Chondrocyte (in vitro differentiated cells): ENCODE results near the gene GIGYF2. TPM values are rescaled to one million over a fixed set of nuclear protein-coding genes. Genes with fewer than 3 reads are reported as not detected.
A peak's percentile ranks its signal among the peaks of the same experiment; 100 is the strongest.
"Not testable (repeated sequence)": the region's sequence is repeated elsewhere in the genome, so short reads cannot be mapped to it uniquely, and the experiment has no call there.

ENCODE experiments used
- DNase-seq: peaks from one replicate; pipeline ENCODE4 v3.0.0; 2021; ENCODE audit warnings: mixed read lengths, low spot score
- H3K27ac Mint-ChIP-seq: one replicate; pipeline ENCODE4 v1.8.0; 2021; ENCODE audit warnings: mild to moderate bottlenecking, moderate library complexity, mixed read lengths; ENCODE audit not compliant: unreplicated experiment
- H3K27me3 Mint-ChIP-seq: 2 replicates; pipeline ENCODE4 v1.8.0; 2021; ENCODE audit warnings: low read depth, mixed read lengths
- H3K36me3 Mint-ChIP-seq: 2 replicates; pipeline ENCODE4 v1.8.0; 2021; ENCODE audit warnings: low read depth, mixed read lengths
- H3K4me1 Mint-ChIP-seq: 2 replicates; pipeline ENCODE4 v1.8.0; 2021; ENCODE audit warnings: low read depth, mild to moderate bottlenecking, mixed read lengths
- H3K4me3 Mint-ChIP-seq: one replicate; pipeline ENCODE4 v1.8.0; 2021; ENCODE audit warnings: mild to moderate bottlenecking, moderate library complexity, mixed read lengths; ENCODE audit not compliant: unreplicated experiment
- H3K9me3 Mint-ChIP-seq: 2 replicates; pipeline ENCODE4 v1.8.0; 2021; ENCODE audit warnings: low read depth, mixed read lengths
- total RNA-seq: library from RNA; stranded (reverse); gene quantifications from 3 replicates; pipeline ENCODE4 v1.2.1, GENCODE V29; 2021
- TF ChIP-seq, protein P1 (sequence below): fragments of 200-600 bp; sonication (generic); IDR thresholded peaks from 2 replicates; pipeline ENCODE4 v1.5.0; 2021; ENCODE audit warnings: antibody characterized with exemption, mild to moderate bottlenecking, moderate library complexity

GIGYF2 gene
- total RNA-seq, 1 donor from 2014 or later: 45.6 TPM

DNA sequence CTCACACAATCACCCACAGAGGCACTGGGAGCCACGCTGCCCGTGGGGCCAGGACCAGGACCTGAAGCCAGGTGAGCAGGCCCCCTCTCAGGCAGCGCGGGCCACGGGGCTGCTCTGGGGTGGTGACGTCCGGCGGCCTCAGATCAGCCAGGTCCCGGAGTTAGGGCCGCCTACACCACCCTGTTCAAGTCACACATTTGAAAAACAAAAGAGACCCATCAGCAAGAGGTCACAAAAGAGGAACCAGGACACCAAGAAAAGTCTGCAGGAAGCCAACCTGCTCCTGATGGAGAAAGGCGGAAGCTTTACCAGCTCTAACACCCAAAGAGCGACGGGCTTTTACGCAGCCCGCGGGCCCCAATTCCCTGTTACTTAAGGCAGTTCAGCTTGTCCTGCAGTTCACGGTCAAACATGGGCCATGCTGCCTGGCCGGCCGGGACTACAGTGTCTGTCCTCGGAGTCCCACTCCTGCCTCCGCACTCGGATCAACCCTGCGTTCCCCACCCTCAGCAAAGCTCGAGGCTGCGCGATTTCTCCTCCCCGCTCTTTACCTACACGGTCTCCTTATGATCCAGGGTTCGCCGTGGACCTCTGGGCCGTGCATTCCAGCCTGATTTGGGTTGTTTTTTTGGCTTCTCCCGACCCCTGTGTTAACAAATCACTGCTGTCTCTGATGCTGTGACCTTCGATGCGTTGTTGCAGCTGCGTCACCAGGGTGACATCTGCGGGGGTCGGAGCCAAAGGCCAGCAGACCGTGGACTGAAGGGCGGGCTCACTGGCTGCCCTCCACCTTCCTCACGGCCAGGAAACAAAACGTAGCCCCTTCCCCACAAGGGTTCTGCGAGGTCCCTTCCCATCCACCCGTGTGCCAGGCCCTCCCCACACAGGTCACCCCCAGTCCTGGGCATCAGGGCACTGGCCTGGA is 203.9 kb downstream of the GIGYF2 start:
- no peaks in the 10 kb centered on the region for H3K27me3 Mint-ChIP-seq
- no peak overlapping the region for H3K27ac Mint-ChIP-seq
- no peaks in the 10 kb centered on the region for H3K9me3 Mint-ChIP-seq
- H3K4me1 Mint-ChIP-seq: peaks cover 11% of the 10 kb centered on the region
- no peak overlapping the region for H3K4me3 Mint-ChIP-seq
- DNase-seq: no peak
- H3K36me3 Mint-ChIP-seq: no peaks in the 10 kb centered on the region
- TF ChIP-seq, protein P1, sequence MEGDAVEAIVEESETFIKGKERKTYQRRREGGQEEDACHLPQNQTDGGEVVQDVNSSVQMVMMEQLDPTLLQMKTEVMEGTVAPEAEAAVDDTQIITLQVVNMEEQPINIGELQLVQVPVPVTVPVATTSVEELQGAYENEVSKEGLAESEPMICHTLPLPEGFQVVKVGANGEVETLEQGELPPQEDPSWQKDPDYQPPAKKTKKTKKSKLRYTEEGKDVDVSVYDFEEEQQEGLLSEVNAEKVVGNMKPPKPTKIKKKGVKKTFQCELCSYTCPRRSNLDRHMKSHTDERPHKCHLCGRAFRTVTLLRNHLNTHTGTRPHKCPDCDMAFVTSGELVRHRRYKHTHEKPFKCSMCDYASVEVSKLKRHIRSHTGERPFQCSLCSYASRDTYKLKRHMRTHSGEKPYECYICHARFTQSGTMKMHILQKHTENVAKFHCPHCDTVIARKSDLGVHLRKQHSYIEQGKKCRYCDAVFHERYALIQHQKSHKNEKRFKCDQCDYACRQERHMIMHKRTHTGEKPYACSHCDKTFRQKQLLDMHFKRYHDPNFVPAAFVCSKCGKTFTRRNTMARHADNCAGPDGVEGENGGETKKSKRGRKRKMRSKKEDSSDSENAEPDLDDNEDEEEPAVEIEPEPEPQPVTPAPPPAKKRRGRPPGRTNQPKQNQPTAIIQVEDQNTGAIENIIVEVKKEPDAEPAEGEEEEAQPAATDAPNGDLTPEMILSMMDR: no peak

DNA sequence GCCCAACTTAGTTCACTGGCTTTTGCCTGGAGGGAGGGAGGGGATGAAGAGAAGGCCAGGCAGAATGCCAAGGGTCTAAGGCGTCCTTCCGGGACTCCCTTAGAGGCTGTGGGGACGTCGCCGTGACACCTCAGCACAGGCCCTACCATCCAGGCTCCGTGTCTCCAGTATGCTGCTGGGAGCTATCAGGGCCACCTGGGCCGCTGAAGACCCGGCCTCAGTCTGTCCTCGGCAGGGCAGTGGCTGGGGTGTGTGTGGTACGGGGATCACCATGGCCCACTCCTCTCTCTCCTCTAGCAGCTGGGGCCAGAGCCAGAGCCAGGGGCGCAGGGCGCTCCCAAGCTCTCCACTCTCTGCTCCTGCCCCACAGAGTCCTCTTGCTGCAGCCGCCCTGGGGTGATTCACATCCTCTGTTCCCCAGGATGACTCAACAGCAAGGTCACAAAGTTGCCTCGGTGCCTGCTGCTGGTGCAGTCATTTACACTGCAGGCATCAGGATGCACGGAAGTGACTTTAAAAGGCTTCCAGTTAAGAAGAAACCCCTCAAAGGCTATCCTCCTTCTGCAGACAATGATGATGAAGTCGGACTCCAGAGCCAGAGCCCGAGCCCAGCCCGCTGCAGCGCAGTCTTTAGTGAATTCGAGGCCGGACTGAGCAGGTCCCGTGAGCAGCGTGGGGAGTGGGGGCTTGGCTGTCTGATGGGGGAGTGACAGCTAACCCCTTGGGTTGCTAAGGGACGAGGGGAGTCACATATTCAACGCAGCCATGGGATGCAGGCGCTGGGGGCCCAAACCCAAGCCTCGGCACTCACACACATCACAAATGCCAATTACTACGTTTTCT is 204.8 kb downstream of the GIGYF2 start:
- H3K27ac Mint-ChIP-seq: peak overlapping the region; percentile 83
- peaks cover 11% of the 10 kb centered on the region for H3K4me1 Mint-ChIP-seq
- H3K27me3 Mint-ChIP-seq: no peaks in the 10 kb centered on the region
- H3K9me3 Mint-ChIP-seq: no peaks in the 10 kb centered on the region
- H3K4me3 Mint-ChIP-seq: no peak overlapping the region
- TF ChIP-seq, protein P1: no peak
- DNase-seq: no peak
- no peaks in the 10 kb centered on the region for H3K36me3 Mint-ChIP-seq

DNA sequence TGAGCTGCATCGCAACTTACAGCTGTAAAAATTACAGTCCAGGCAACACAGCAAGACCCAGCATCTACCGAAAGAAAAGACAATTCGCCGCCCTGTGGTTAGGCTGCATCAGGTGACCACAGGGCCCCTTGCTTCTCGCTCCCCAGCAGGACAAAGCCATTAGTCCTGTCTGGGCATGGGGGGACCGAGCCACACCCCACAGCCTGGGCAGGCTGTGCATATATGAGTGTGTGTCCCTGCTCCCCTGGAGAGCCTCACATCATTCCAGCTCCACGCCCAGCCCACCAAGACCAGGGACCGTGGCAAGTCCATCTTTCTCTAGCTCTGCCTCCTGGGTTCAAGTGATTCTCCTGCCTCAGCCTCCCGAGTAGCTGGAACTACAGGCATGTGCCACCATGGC is 206.9 kb downstream of the GIGYF2 start:
- no peak for DNase-seq
- H3K36me3 Mint-ChIP-seq: no peaks in the 10 kb centered on the region
- H3K27me3 Mint-ChIP-seq: no peaks in the 10 kb centered on the region

DNA sequence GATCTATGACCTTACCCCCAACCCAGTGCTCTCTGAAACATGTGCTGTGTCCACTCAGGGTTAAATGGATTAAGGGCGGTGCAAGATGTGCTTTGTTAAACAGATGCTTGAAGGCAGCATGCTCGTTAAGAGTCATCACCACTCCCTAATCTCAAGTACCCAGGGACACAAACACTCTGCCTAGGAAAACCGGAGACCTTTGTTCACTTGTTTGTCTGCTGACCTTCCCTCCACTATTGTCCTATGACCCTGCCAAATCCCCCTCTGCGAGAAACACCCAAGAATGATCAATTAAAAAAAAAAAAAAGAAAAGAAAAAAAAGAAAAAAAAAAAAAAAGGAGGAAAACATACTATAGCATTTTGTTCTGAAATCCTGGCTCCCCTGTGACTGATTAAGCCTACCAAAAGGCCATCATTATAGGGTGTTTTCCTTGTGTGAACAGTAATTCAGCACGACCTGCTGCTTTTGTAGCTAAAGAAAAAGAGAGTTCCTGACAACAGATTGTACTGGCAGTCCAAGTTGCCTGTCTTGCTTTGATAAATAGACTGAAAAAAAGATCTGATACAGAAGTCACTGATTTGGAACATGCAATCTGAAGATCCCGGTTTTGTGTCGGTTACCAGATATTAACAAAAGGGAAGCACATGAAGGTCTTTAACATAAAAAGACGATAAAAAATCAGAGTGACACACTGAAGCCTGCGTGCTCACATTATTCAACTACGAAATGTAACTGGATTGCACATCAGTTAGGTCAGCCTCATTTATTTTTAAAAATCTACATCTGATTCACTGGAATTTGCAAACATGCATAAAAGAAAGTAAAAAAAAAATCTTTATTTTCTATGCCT is 210.0 kb downstream of the GIGYF2 start:
- H3K27ac Mint-ChIP-seq, H3K4me3 Mint-ChIP-seq, H3K4me1 Mint-ChIP-seq, H3K36me3 Mint-ChIP-seq, H3K27me3 Mint-ChIP-seq, DNase-seq: not testable (repeated sequence)
- peaks cover 16% of the 10 kb centered on the region for H3K9me3 Mint-ChIP-seq

More for the DNA sequence above, 206.9 kb downstream of the GIGYF2 start:
- Mint-ChIP-seq H3K9me3 (no peaks in the 10 kb centered on the region), H3K27ac (no peak overlapping the region), H3K4me3 (no peak overlapping the region), H3K4me1 (peaks cover 11% of the 10 kb centered on the region)
- TF ChIP-seq, protein P1: no peak

DNA sequence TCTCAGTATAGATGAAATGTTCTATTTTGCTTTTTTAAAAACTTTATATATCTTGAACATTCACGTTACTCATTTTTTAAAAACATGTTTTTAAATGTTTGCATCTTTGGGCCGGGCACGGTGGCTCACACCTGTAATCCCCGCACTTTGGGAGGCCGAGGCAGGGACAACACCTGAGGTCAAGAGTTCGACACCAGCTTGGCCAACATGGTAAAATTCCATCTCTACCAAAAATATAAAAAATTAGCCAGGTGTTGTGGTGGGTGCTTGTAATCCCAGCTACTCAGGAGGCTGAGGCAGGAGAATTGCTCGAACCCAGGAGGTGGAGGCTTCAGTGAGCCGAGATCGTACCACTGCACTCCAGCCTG is 210.6 kb downstream of the GIGYF2 start:
- not testable (repeated sequence) for H3K4me3 Mint-ChIP-seq, H3K36me3 Mint-ChIP-seq, H3K4me1 Mint-ChIP-seq, H3K27ac Mint-ChIP-seq, DNase-seq, H3K27me3 Mint-ChIP-seq
- H3K9me3 Mint-ChIP-seq: peaks cover 22% of the 10 kb centered on the region
